Epidermal melanocyte (primary cell): Measurements from ENCODE around the gene SLC6A12.

ENCODE experiments used
- DNase-seq: peaks from one replicate; pipeline ENCODE4 v3.0.0; 2011; ENCODE audit warnings: low spot score; ENCODE audit not compliant: insufficient read length

SLC6A12 gene

DNA sequence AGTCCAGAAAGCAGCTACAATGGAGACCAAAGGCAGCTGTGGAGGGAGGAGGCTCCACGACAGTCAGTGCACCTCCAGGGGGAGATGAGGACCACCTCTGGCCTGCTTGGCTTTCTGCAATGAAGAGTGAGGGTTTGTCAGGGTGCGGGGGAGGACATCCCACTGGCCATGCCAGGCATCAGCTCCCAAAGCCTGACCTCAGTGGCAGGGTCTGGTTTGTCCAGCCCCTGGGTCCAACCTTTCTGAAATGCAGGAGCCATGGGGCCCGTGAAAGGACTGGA, 35.2 kb downstream of the SLC6A12 start:
- DNase-seq, result no peak

DNA sequence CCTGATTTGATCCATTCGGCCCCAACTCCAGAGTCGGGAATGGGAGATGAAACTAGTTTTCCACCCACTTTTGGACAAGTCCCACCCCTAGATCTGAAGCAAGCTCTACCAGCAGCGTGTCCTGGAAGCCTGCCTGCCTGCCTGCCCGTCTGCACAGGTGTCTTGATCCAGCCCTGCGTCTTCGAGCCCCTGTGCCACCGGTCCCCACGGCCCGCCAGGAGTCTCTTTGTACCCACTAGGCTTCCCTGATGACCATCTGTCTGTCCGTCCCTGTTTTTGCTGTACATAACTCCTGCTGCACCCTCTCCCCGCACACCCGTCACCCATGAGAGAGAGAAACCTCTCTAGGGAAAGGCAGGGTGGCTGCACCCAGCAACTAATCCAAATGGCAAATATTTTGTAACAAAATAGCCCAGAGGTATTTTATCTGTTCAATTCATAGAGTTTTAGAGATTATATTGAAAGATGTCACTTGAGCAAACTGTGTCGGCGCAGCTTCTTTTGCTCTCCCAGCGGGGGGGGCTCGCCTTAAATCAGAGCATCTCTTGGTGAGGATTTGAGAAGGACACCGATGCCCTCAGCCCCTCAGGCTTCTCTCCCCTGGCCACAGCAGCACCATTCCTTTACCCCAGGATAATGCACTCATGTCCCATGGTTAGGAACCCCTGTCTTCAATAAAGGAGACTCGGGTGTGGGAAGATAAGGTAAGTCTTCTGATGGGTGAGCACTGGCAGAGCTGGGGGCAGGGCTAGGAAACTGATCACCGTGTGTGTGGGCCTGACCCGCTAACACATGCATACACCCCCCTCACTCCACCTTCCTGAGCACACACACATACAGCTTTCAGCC, 35.8 kb downstream of the SLC6A12 start:
- no peak for DNase-seq

DNA sequence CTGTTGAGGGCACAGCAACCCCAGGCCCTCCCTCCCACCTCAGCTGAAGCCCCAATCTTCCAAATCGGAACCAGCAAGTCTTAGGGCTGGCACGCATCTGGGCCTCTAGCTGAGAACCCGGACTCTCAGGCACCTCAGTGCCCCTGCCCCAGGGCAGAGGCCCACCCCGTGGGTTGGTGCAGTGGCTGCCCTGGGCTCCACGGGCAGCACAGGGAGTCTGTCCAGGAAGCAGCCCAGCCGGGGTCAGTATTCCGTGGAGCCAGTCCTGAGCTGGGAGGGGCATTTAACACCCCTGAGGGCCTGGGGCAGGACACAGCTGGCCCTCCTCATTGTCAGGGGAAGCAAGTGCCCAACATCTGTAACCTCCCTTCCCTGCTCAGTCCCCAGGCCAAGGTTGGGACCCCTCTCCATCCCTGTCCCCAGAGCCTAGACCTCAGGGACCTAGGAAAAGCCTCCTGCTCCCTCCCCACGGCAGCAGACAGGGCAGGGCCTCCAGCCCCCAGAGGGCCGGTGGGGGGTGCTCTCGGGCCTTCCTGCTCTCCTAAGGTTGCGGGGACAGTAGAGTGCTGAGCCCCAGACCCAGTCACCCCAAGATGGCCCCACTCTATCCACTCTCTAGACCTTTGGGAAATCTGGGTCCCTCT, 36.5 kb downstream of the SLC6A12 start:
- no peak for DNase-seq

DNA sequence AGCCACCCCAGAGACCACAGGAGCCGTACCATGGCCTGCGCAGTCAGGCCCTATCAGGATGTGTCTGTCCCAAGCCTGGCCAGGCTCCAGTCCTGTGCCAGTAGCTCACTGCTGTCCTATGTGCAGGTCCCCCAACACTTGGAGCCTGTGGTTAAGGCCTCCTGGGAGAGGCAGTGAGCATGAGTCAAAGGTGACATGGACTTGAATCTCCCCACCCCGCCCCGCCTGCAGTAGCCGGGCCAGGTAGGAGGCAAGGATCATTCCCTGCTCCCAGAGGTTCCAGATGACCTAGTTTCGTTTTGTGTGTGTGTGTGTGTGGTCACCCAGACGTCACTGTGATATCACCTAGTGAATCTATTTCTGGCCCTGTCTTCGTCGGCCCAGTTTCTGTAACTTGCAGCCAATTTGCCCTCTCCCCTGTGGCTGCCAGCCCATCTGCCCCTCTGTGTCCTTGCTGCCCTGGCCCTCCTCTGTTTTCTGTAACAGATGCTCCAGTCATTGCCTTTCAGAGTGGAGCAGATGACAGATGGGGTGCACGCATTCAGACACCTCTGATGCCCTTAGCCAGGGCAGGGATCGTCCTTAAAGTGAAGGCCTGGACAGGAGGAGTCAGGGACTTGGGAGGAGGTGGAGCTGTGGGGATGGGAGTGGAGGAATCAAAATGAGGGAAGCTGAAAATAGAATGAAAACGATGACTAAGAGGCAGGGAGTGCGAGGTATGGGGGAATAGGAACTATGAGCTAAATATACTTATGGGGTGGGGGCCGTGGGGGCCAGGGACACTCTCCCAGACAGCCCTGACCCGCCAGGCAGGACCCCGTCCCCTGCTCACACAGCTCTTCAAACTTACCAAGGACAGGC, 37.4 kb downstream of the SLC6A12 start:
- DNase-seq, result no peak

DNA sequence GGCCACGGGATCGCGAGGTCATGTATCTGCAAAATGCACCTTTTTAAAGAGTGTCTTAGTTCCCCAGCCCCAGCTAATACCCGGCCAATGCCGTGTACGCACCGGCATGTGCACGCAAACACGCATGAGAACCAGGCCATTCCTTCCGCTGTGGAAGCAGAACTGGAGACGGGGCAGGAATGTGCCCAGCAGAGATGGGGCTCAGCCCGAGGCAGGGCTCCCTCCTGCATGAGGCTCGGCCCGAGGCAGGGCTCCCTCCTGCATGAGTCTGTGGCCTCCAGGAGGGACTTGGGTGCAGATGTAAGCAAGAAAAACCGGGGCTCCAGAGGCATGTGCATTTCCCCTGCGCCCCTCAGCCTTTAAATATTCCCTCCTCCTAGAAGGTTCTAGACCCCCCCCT, 38.2 kb downstream of the SLC6A12 start:
- no peak for DNase-seq

DNA sequence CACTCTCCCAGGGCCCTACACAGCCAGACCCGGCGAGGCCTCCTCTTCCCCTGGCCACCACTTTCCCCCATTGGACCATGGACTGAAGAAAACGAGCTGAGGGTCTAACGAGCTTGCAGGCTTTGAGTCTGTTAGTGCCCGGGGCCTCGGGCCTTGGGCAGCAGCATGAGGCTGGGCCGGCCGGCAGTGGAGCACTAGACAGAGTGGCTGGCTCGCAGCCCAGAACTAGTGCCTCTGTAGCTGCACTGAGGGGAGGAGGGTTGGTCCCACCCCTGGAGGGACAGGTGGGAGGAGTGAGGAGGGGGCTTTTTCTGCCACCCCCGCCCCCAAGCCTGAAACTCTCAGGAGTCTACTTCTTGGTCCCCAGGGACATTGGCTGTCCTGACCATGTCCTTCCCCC, 38.7 kb downstream of the SLC6A12 start:
- DNase-seq, result no peak

DNA sequence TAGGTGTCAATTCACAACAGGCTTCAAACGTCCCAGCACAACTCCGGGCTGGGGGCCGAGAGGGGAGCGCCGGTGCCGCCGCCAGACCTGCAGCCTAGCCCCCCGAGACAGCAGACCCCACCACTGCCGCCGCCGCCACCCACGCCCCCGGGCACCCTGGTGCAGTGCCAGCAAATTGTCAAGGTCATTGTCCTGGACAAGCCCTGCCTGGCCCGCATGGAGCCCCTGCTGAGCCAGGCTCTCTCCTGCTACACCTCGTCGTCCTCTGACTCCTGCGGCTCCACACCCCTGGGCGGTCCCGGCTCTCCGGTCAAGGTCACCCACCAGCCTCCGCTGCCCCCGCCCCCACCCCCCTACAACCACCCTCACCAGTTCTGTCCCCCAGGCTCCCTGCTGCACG, 39.4 kb downstream of the SLC6A12 start:
- DNase-seq, result no peak

DNA sequence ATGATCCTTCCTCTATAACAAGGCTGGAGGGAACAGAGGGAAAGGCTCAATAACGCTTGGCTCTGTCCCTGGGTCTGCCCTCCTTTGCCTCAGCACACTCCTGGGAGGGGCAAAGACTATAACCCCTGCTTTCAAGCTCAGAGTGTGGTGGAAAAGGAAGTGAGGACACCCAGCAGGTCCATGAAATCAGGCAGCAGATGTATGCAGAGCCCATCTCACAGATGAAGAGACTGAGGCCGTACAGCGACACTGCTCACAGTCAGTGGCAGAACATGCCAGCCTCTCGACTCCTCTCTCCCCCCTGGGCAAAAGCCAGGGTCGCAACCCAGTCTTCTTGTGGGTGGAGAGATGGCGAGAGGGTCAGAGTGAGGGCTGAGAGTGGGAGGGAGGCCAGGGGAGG, 39.8 kb downstream of the SLC6A12 start:
- DNase-seq, result no peak

DNA sequence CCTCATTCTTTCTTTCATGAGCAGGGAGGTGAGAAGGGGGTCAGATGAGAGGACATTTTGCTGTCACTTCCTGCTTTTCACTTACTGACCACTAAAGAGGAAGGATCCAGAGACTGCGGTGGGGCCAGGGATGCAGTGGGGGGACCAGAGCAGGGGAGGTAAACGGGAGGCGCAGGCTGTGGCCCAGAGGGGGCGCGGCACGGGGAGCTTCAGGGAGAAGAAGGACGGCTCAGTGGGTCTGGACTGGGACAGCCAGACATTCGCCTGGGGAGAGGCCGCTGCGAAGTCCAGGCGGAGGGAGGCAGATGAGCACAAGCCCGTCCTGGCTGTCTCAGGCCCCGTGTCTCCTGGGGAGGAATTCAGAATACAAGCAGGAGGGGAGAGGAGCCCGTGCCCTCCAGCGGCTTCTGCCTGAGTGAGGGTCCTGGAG, 41.2 kb downstream of the SLC6A12 start:
- DNase-seq, result no peak

DNA sequence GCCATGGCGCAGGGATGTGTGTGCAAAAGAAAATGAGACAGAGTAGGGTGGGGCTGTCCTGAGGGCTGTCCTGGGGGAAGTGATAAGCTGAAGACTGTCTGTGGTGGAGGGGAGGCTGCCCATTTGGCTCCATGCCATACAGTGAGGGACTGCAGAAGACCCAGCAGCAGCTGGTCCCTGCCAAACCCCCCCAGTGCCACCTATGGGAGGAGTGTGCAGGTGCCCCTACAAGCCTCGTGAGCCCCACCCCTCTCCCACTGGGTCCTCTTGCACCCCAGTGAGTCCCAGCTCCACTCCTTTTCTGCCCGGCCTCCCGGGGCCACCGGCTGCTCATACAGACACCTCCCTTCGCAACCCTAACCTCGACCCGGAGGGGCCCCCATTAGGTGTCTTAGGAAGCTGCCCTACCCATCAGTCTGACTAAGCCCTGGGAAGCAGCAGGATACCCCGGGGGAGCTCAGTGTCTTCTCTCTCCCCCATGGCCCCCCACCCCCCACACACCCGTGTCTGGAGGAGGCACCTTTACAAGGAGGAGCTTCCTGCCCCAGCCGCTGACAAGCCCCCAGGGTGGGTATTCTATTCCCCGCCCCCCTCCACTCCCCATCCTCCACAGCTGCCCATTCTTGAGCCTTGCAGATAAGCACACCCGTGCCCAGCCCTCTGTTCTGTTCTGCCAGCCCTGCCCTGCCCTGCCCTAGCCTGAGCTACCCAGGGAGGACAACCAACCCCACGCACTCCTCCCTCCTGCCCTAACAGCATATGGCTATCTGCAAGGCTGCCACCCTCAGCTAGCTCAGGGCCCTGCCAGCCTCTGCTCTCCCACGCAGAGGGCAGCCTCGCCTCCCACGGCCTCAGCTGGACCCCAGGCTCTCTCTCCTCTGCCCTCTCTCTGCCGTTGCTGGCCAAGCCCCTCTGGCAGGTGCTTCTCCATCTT, 41.9 kb downstream of the SLC6A12 start:
- no peak for DNase-seq

DNA sequence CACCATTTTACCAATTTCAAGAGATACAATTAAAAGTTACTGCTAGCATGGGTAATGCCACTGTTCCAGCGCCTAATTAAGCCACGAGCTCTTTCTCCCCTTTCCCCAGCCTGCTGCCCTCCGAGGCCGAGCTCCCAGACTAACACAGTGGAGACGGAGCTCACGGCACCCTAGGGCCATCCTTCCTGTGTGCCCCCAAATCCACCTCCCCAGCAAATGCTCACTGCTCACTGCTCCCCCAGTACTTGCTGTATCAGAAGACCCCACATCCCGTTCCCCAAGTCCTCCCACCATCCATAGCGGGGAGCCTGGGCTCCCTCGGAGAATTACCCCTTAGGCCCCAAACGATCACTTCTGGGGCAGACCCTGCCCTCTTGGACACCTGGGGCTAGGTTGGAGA, 42.7 kb downstream of the SLC6A12 start:
- no peak for DNase-seq

DNA sequence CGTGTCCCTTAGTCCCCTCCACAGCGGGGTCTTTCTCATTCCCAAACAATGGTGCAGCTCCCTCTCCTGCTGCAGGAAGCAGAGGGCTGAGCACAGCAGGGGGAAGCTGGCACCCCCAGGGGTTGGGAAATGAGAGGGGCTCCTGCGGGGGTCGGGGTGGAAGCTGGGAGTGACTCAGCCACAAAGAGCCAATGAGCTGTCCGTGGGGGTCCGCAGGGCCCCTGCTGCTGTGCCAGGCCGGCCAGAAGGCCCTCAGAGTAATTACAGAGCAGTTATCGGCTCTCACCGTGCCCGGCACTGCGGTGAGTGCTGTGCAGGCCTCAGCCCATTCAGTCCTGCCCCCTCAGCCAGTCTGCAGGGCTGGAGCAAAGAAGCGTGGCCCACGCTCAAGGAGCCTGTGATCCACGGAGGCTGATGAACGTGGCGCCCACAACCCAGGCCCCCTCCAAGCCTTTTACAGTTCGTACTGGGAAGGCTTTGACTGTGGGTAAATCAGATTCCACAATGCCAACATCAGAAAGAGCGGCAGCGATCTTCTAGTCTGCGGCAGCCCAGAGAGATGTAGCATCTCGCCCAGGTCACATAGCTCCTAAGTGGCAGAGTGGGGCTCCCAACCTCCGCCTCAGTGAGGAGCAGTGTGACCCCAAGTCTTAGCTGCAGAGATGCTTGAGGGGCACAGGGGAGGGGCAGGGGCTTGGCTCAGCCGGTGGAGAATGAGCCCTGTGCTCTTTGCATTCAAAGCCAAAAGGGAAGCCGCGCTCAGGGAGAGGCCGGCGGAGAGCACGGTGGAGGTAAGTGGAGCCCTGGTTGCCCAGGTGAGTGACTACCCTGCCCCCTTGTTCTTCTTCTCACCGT, 43.4 kb downstream of the SLC6A12 start:
- DNase-seq, result no peak

DNA sequence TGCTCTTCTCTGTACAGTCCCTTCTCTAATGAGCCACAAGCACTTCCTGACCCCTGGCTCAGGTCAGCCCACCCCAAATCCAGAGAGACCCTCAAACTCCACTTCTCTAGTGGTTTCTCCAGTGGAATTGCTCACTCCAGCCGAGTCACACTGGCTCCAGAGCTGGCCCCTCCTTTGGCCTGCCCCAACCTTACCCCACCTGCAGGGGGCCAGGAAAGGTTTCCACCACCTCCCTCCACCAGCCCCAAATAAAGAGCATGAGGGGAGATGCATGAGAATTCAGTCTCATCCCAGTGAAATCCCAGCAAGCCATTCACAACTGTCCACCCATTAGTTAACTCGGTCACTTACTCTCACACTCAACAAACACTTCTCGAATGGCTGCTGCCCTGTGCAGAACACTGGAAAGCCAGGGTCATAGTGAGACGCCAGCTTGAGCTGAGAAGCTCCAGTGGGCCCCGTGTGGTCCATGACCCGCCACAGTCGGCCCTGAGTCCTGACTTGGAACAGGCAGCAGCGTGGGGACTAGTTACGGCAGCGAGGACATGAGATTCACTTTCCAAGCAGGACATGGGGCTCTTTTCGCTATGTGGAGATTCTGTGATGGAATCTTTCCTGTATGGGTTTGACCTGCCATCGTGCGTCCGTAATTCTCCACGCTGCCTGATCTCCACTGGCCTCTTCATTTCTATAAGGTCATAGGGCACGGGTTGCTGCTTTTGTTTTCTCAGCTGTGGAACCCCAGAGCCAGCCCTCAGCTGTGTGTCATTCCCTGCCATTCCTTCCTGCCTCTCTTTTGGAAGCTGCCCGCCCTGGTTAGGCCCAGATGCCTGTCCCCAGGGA, 44.2 kb downstream of the SLC6A12 start:
- no peak for DNase-seq

DNA sequence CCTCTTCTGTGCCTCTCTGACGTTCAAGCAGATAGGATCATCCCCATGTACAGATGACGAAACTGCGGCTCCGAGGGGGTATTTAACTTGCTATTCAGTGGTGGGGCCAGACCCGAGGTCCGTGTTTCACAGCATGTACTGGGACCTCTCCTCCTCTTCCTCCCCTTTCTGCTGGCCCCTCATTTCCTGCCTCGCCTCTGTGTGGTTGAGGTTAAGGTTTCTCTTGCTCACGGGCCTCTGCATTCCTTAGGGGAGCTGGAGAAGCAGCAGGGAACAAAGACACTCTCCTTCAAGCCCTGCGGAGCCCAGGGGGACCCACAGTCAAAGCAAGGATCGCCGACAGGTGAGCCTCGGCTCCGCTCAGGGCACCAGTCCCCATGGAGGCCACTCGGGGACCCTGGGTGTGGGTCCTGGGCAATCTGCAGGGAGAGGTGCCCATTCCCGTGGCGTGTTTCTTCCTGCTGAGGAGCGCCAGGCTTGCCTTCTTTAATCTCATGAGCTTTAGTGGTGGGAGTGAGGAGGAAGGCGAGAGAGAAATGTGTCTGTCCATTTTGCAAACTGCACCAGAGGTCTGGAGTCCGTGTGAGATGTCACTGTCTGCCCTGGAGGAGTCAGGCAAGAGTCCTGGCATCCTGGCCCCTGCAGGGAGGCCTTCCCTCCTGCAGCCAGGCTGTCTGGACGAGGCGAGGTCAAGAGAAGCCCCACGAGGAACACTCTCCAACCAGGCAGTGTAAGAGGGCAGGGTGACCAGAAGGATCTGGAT, 45.0 kb downstream of the SLC6A12 start:
- no peak for DNase-seq

DNA sequence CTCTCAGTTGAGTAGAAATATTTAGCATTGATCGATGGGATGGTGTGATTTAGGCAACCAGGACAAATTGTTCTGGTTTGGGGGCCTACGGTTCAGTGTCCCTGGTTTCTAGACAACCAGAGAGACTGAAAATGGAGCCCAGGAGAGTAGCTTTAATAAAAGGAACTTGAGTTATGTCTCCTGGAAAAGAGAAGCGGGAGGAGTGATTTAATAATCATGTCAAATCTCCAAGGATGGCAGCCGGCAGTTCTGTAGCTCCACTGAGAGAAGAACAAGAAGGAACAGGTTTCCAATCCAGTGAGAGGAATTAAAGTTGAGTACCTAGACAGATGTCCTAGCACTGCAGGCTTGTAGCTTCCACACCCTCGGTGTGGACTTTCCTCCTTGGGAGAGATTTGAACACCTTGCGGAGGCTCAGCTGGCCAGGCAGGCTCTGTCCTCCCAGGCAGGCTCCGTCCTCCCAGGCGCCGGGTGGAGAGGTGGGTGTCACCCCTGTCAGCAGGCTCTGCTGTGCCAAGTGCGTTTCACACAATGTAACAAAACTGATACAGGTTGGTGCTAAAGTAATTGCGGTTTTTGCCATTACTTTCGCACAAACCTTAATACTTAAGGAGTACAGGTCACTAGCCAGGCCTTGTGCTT, 45.9 kb downstream of the SLC6A12 start:
- DNase-seq, result no peak

DNA sequence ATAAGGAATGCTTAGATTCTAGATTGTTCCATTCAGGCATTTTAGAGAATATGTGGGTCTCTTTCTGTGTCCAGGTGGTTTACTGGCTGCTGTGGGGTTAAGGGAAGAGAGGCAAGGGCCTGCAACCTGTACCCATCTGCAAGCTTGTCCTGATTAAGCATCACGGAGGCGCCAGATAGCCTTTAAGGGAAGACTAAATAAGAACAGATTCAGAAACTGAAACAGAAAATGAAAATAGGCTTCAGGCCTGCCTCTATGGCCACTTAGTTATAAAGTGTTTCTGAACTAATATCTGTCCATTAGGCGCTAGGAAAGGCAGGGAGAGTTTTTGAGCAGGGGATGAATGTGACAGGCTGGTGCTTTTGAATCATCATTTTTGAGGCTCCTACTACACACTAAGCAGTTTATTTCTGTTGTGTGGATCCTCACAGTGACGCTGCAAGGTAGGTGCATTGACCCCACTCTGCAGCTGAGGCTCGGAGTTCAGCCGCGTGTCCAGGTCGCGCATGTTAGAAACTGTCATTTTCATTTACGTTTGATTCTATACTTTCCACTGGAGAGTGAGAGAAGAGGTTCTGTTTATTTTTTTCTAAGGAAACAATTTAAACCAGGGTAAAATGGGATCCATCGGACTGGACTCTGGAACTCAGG, 47.4 kb downstream of the SLC6A12 start:
- DNase-seq, result no peak

DNA sequence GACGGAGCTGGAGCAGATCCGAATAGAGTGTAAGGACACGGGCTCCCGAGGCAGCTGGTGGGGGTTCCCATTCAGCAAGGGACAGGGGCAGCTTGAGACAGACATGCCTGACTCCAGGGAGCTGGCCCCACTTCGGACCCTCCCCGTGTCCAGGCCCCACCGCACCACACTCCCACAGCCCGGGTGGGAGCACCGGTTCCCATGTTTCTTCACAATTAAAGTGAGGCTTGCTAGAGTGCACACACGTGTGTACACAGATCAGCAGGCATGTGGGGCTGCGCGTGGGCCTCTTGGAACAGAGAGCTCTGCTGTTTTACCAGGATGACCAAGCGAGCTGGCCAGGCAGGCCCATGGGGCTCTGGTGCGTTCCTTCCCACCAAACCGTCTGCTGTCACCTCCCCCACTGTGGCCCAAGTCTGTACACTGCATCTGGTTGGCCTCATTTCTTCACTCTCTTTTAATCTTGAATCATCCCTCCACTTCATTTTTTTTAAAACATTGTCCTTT, 48.0 kb downstream of the SLC6A12 start:
- DNase-seq, result no peak
